Activated naive CD8-positive, alpha-beta T cell treated with anti-CD3 and anti-CD28 coated beads, Interleukin-2, amount 10 ng/mL, durations not matched to agents 7 days and 5 days (primary cell): Measurements from ENCODE around the gene RNU5D-1. TPM values are rescaled to one million over a fixed set of nuclear protein-coding genes. Genes with fewer than 3 reads are reported as not detected.
"Not testable (repeated sequence)": the region's sequence is repeated elsewhere in the genome, so short reads cannot be mapped to it uniquely, and the experiment has no call there.

ENCODE experiments used
- ATAC-seq: fragments of 150-1000 bp; cut with Tn5 transposase; one replicate; pipeline ENCODE4 v1.10.0; 2021; ENCODE audit warnings: low read depth, moderate library complexity
- POLR2A ChIA-PET: fragments of 350-600 bp; sonication (Branson Sonifier 250); formaldehyde crosslinking; loops from one replicate; lab custom pipeline; 2021; ENCODE audit warnings: antibody characterized with exemption; lab: Charles Lee
- DNase-seq: peaks from one replicate; pipeline ENCODE4 v3.0.0; 2021
- H3K27ac Mint-ChIP-seq: one replicate; pipeline ENCODE4 v1.8.0; 2022; ENCODE audit warnings: mild to moderate bottlenecking, mixed read lengths
- H3K27me3 Mint-ChIP-seq: one replicate; pipeline ENCODE4 v1.8.0; 2022; ENCODE audit warnings: mild to moderate bottlenecking, moderate library complexity, mixed read lengths
- H3K36me3 Mint-ChIP-seq: one replicate; pipeline ENCODE4 v1.8.0; 2021; ENCODE audit warnings: mild to moderate bottlenecking, mixed read lengths
- H3K4me1 Mint-ChIP-seq: one replicate; pipeline ENCODE4 v1.8.0; 2021; ENCODE audit warnings: mixed read lengths
- H3K4me3 Mint-ChIP-seq: one replicate; pipeline ENCODE4 v1.8.0; 2022; ENCODE audit warnings: mild to moderate bottlenecking, moderate library complexity, mixed read lengths
- H3K9me3 Mint-ChIP-seq: one replicate; pipeline ENCODE4 v1.8.0; 2021; ENCODE audit warnings: mixed read lengths
- total RNA-seq, 2 experiments: library from RNA; stranded (reverse); gene quantifications; one replicate each; pipeline ENCODE4 v1.2.3, GENCODE V29; 2021

The RNU5D-1 gene
- total RNA-seq, 2 experiments from 2014 or later, result not detected

DNA sequence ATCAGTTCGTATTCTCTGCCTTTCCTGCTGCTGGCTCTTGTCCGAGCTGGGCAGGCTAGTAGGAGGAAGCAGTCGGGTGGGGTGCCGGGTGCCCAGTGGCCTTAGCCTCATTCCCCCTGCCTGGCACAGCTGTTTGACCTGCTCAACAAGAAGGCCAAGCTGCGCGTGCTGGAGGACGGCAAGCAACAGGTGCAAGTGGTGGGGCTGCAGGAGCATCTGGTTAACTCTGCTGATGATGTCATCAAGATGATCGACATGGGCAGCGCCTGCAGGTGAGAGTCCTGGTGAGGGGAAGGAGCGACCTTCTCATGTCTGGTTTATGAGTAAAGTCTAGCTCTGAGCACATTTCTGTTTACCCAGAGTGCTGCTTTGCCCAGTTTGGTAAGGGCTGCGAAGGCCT, 28.1 kb upstream of the RNU5D-1 start:
- Mint-ChIP-seq H3K36me3 (peaks cover 59% of the 10 kb centered on the region), H3K4me3 (no peak overlapping the region), H3K4me1 (peaks cover 10% of the 10 kb centered on the region), H3K27ac (no peak overlapping the region), H3K9me3 (no peaks in the 10 kb centered on the region), H3K27me3 (no peaks in the 10 kb centered on the region)
- DNase-seq, result no peak
- POLR2A ChIA-PET, result interaction anchor here (1.0 to 4.2 kb wide), 5 partner anchors 8 to 37 kb away, joined by 3 to 22 read pairs (median 6); partner anchors contain the start of genes RNU5D-1 and RPS8
- no peak for ATAC-seq

DNA sequence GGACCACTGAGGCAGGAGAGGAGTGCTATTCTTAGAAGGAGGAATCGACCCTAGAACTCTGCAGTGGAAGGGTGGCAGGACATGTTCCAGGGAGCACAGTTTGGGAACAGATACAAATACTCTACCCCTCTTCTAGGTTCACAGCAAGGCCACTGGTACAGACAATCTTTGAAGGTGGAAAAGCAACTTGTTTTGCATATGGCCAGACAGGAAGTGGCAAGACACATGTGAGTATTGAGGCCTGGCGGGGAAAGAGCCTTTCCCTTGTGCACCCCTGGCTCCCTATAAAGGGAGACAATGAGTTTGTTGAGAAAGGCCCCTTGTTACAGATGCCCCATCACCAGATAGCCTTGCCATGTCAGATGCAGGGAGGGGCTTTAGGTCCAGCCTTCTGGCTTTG, 26.4 kb upstream of the RNU5D-1 start:
- Mint-ChIP-seq H3K4me1 (peaks cover 16% of the 10 kb centered on the region), H3K9me3 (no peaks in the 10 kb centered on the region), H3K27ac (peak overlapping the region; percentile 10), H3K36me3 (peaks cover 56% of the 10 kb centered on the region), H3K4me3 (no peak overlapping the region), H3K27me3 (no peaks in the 10 kb centered on the region)
- DNase-seq (no peak), ATAC-seq (peak; percentile 29)
- POLR2A ChIA-PET, result interaction anchor here (0.9 to 2.3 kb wide), 3 partner anchors 17 to 26 kb away, joined by 3 to 9 read pairs (median 8); partner anchors contain the start of genes KIF2C, RNU5D-1 and RPS8

DNA sequence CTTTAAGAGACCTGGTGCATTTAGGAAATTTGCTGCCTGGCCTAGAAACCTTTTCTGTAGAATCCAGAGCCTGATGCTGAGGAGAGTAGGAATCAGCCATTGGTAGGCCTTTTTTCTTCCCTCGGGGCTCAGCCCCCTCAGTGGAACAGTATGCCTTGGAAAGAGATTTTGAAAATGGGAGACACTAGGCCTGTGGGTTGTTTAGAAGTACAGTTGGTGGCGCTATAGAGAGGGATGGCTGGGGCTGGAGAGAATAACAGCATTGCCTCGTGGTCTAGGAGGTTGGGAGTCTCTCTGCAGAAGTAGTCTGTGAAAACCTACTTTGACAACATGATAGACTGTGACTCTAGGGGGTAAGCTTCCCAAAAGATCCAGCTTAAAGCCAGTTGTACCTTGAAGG, 16.9 kb upstream of the RNU5D-1 start:
- H3K36me3 Mint-ChIP-seq, result peaks cover 34% of the 10 kb centered on the region
- peaks cover 26% of the 10 kb centered on the region for H3K4me1 Mint-ChIP-seq
- H3K9me3 Mint-ChIP-seq, result no peaks in the 10 kb centered on the region
- no peaks in the 10 kb centered on the region for H3K27me3 Mint-ChIP-seq
- ATAC-seq (peak; percentile 26), DNase-seq (no peak)
- H3K27ac Mint-ChIP-seq, result peak overlapping the region; percentile 38
- no peak overlapping the region for H3K4me3 Mint-ChIP-seq
- POLR2A ChIA-PET, result interaction anchor here (0.6 to 3.0 kb wide), 6 partner anchors 12 to 563 kb away, joined by 3 to 15 read pairs (median 7); partner anchors contain the start of gene RPS8

DNA sequence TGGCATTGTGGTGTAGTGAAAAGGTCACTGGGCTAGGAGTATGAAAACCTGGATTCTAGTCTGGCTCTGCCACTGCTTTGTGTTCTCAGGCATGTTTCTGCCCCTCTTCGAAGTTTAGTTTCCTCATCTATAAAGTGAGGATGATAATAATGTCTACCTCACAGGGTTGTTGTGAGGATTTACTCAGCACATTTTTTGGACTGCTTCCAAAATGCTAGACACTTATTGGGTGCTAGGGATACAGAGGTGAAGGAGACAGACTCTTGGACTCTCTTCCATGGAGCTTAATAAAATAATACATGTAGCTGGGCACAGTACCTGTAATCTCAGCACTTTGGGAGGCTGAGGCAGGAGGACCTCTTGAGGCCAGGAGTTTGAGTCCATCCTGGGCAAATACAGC, 12.2 kb upstream of the RNU5D-1 start:
- peaks cover 42% of the 10 kb centered on the region for H3K4me1 Mint-ChIP-seq

DNA sequence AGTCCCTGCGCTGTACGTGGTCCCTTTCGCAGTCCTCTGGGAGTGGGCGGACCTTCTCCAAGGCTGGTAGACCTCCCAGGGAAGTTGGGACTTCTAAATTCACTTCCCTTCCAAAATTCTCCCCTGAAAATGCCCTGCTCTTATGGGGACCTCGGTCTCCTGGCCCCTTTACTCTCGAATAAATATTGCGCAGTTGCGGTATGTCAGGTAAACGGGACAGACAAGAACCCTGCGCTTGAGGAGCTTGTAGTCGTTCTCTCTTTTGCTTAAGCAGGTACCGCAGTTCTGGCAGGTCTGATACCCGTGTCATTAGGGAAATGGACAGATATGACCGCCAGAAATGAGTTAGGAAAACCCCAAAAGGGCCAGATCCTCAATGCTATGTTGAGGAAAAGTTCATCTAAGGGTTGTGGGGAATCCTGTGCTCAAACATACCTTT, 9.2 kb upstream of the RNU5D-1 start:
- no peak for ATAC-seq
- Mint-ChIP-seq H3K4me3 (peak overlapping the region; percentile 98), H3K4me1 (peaks cover 35% of the 10 kb centered on the region), H3K27me3 (no peaks in the 10 kb centered on the region), H3K9me3 (no peaks in the 10 kb centered on the region), H3K27ac (peak overlapping the region; percentile 91), H3K36me3 (peaks cover 23% of the 10 kb centered on the region)
- POLR2A ChIA-PET, result interaction anchor here (0.7 to 6.5 kb wide), 8 partner anchors 9 to 562 kb away, joined by 3 to 73 read pairs (median 4); partner anchors contain the start of genes RNU5D-1 and RPS8
- no peak for DNase-seq

More for the DNA sequence above, 12.2 kb upstream of the RNU5D-1 start:
- no peaks in the 10 kb centered on the region for H3K9me3 Mint-ChIP-seq
- DNase-seq (no peak), ATAC-seq (no peak)
- POLR2A ChIA-PET, result interaction anchor here (0.6 to 6.5 kb wide), 6 partner anchors 12 to 76 kb away, joined by 3 to 73 read pairs (median 7); partner anchors contain the start of genes PLK3, RNU5D-1 and RPS8
- no peaks in the 10 kb centered on the region for H3K27me3 Mint-ChIP-seq
- peak overlapping the region; percentile 9 for H3K4me3 Mint-ChIP-seq
- no peak overlapping the region for H3K27ac Mint-ChIP-seq
- H3K36me3 Mint-ChIP-seq, result peaks cover 32% of the 10 kb centered on the region

DNA sequence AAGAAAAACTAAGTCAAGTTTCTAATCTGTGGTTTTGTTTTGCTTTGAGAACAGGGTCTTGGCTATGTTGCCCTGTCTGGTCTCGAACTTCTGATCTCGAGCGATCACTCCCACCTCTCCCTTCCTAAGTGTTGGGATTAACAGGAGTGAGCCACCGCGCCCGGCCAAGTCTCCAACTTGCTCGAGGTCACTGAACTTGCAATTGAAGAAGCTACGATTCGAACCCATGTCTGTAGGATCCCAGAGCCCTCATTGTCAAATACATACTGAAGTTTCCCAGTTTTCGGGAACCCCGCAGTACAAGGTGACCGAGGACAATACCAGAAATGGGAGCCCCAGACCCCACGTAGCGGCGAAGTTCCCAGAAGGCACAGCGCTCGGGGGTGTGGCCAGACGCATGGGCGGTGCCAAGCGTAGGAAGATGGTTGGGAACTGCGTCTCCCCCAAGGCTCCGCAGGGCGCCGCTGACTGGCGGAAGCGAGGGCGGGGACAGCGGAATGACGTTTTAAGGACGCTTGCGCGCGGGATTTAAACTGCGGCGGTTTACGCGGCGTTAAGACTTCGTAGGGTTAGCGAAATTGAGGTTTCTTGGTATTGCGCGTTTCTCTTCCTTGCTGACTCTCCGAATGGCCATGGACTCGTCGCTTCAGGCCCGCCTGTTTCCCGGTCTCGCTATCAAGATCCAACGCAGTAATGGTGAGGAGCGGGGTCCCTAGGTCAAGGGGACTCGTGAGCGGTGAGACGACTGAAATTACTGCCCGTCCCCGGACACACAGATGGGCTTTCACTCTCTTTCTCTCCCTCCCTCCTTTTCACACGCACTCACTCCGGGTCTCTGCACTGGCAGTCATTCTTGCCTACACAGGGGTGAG, 8.6 kb upstream of the RNU5D-1 start, which contains the start of gene KIF2C:
KIF2C (plus strand) TSS at position 531 of the 872 bp plus-strand sequence; CDS start at position 627, 96 bp downstream.
- Mint-ChIP-seq H3K36me3 (peaks cover 20% of the 10 kb centered on the region), H3K4me1 (peaks cover 33% of the 10 kb centered on the region), H3K4me3 (peak within 1 kb of the TSS; percentile 98), H3K9me3 (no peaks in the 10 kb centered on the region), H3K27me3 (no peaks in the 10 kb centered on the region), H3K27ac (peak within 1 kb of the TSS; percentile 91)
- POLR2A ChIA-PET, result interaction anchor here (0.6 to 6.5 kb wide), 7 partner anchors 9 to 80 kb away, joined by 3 to 73 read pairs (median 5); partner anchors contain the start of genes RNU5D-1 and RPS8
- peak; percentile 99 for ATAC-seq
- DNase-seq, result peak; percentile 97

DNA sequence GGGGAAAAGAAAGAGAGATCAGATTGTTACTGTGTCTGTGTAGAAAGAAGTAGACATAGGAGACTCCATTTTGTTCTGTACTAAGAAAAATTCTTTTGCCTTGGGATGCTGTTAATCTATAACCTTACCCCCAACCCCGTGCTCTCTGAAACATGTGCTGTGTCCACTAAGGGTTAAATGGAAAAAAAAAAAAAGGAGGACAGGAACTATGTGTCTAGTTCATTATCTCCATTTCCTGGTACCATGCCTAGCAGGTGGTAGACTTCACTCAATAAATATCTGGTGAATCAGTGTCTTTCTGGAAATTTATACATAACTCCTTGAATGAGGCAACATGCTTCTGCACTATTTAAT, 8.0 kb upstream of the RNU5D-1 start:
- not testable (repeated sequence) for H3K27me3 Mint-ChIP-seq, H3K9me3 Mint-ChIP-seq, ATAC-seq, DNase-seq
- peak overlapping the region; percentile 91 for H3K27ac Mint-ChIP-seq
- peaks cover 15% of the 10 kb centered on the region for H3K36me3 Mint-ChIP-seq
- peaks cover 26% of the 10 kb centered on the region for H3K4me1 Mint-ChIP-seq
- H3K4me3 Mint-ChIP-seq, result peak overlapping the region; percentile 98
- POLR2A ChIA-PET, result interaction anchor here (0.6 to 6.5 kb wide), 2 partner anchors 8 to 17 kb away, joined by 5 to 73 read pairs; partner anchors contain the start of gene RNU5D-1

DNA sequence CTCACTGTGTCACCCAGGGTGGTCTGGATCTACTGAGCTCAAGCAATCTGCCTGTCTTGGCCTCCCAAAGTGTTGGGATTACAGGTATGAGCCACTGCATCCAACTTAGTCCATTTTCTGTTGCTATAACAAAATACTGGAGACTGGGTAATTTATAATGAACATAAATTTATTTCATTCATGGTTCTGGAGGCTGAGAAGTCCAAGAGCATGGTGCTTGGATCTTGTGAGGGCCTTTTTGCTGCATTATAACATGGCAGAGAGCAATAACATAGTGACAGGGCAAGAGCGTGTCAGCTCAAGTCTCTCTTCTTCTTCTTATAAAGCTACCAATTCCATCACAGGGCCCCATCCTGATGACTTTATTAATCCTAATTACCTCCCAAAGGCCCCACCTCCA, 5.0 kb upstream of the RNU5D-1 start:
- no peaks in the 10 kb centered on the region for H3K9me3 Mint-ChIP-seq

DNA sequence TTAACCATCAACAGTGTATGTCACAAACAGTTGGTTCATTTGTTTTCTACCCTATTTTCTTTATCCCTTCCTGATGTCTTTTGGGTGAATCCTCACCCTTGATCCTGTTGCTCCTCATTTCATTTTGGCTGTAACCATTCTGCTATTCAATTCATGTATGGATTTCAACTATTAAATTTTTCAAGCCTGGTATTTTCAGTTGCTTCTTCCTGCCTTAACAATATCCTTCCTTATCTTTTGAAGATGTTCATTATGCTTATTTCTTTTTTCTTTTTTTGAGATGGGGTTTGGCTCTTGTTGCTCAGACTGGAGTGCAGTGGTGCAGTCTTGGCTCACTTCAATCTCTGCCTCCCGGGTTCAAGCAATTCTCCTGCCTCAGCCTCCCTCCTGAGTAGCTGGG, 2.8 kb upstream of the RNU5D-1 start:
- H3K4me3 Mint-ChIP-seq, result no peak overlapping the region
- H3K9me3 Mint-ChIP-seq, result no peaks in the 10 kb centered on the region
- peaks cover 21% of the 10 kb centered on the region for H3K4me1 Mint-ChIP-seq
- no peak for DNase-seq
- no peak overlapping the region for H3K27ac Mint-ChIP-seq
- ATAC-seq, result no peak
- POLR2A ChIA-PET, result interaction anchor here (1.1 to 8.1 kb wide), 4 partner anchors 14 to 86 kb away, joined by 3 to 500 read pairs (median 66); no protein-coding TSS in a partner anchor
- no peaks in the 10 kb centered on the region for H3K36me3 Mint-ChIP-seq
- no peaks in the 10 kb centered on the region for H3K27me3 Mint-ChIP-seq

More for the DNA sequence above, 5.0 kb upstream of the RNU5D-1 start:
- Mint-ChIP-seq H3K27ac (no peak overlapping the region), H3K36me3 (peaks cover 8% of the 10 kb centered on the region), H3K4me1 (peaks cover 21% of the 10 kb centered on the region), H3K4me3 (no peak overlapping the region), H3K27me3 (no peaks in the 10 kb centered on the region)
- ATAC-seq (no peak), DNase-seq (no peak)
- POLR2A ChIA-PET, result interaction anchor here (1.0 to 8.1 kb wide), 2 partner anchors 16 to 49 kb away, joined by 3 to 500 read pairs; no protein-coding TSS in a partner anchor

DNA sequence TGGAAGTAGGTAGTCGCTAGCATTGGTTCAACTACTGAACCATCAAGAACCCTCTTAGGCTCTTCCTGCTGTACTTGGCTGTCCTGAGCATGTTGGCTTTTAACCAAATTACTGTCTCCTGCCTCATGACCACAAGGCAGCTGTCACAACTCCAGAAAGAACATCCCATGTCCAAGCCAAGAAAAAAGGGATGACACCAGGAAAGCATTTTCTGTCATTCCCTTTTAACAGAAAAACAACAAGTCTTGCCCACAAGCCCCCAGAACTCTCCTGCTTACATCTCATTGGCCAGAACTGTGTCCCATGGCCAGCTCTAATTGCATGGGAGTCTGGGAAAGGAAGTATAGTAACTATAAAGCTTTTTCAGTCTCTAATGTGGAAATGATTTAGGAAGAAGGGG, 2.4 kb upstream of the RNU5D-1 start:
- Mint-ChIP-seq H3K27ac (no peak overlapping the region), H3K9me3 (no peaks in the 10 kb centered on the region), H3K4me1 (peaks cover 21% of the 10 kb centered on the region), H3K27me3 (no peaks in the 10 kb centered on the region), H3K4me3 (no peak overlapping the region), H3K36me3 (no peaks in the 10 kb centered on the region)
- POLR2A ChIA-PET, result interaction anchor here (1.1 to 8.1 kb wide), 6 partner anchors 9 to 87 kb away, joined by 3 to 500 read pairs (median 74); partner anchors contain the start of genes BTBD19, DYNLT4 and KIF2C
- no peak for ATAC-seq
- no peak for DNase-seq

DNA sequence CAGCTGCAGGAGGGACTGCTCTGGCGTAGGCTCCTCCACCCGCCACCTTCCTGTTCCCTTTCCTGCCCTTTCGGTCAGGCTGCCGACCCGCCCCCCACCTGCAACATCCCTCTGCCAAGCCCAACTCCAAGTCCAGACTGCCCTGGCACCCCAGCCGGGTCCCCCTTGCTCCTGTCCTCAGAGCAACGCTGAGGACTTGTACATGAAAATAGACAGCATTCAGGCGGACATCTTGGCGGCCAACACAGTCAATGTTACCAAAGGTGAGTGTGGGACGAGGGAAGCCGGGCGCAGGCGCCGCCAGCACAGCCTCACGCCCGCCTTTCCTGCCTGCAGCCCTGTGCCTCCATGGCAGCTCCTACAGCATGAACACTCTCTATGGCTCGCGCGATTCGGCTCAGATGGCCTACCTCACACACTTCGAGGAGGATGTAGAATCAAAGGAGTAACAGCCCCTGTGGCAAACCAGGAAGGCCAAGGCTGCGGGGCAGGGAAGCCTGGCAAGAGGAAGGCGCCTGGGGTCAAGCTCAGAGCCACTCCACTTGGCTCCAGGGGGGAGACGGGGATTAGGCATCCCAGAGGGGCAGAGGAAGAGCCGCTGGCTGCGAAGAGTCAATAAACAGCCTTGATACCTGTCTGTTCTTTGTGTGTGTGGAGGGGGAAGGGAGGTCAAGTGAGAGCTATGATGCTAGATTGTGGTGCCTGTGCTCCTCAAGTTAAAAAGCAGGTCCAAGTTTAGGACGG, 5.8 kb downstream of the RNU5D-1 start:
- Mint-ChIP-seq H3K36me3 (peaks cover 9% of the 10 kb centered on the region), H3K4me3 (peak overlapping the region; percentile 71), H3K4me1 (peaks cover 54% of the 10 kb centered on the region), H3K27me3 (no peaks in the 10 kb centered on the region), H3K9me3 (no peaks in the 10 kb centered on the region), H3K27ac (peak overlapping the region; percentile 83)
- ATAC-seq (no peak), DNase-seq (no peak)
- POLR2A ChIA-PET, result interaction anchor here (1.0 to 11.5 kb wide), 5 partner anchors 8 to 95 kb away, joined by 3 to 500 read pairs (median 65); partner anchors contain the start of genes ARMH1, RNU5D-1, RPS8 and TMEM53

DNA sequence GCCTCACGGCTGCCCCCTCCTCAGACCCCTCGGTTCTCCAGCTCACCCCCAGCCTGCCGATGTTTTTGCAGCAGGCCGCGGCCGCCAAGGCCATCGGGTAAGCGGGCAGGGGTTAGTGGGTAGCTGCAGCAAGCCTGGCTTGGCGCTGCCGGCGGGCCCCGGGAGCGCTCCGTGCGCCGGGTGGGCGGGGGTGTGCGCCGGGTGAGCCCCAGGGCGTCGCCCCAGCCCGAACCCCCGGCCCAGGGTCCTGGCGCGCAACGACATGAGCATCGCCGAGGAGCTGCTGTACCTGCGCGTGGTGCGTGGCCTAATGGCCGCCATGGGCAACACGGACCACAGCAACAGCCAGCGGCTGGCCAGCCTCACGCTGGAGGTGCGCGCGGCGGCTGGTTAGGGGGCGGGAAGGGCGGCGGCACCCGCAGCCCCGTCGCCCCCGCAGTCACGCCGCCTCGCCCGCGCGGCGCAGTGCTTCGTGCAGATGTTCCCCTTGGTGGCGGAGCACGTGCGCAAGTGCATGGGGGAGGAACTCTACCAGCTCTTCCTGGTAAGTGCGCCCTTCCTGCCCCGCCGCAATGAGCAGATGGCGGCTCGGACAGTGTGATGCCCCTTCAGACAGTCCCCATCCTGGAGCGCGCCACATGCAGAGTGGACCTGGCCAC, 6.5 kb downstream of the RNU5D-1 start:
- Mint-ChIP-seq H3K4me3 (peak overlapping the region; percentile 84), H3K36me3 (peaks cover 9% of the 10 kb centered on the region), H3K4me1 (peaks cover 55% of the 10 kb centered on the region), H3K27me3 (no peaks in the 10 kb centered on the region), H3K27ac (peak overlapping the region; percentile 83), H3K9me3 (no peaks in the 10 kb centered on the region)
- no peak for DNase-seq
- ATAC-seq, result no peak
- POLR2A ChIA-PET, result interaction anchor here (1.0 to 11.5 kb wide), 7 partner anchors 8 to 96 kb away, joined by 3 to 500 read pairs (median 65); partner anchors contain the start of genes ARMH1, BTBD19, DYNLT4 and PLK3
